Activated CD8-positive, alpha-beta memory T cell treated with anti-CD3 and anti-CD28 coated beads for 24 hours (primary cell): ENCODE data around the gene CCL18.
"Not testable (repeated sequence)": the region's sequence is repeated elsewhere in the genome, so short reads cannot be mapped to it uniquely, and the experiment has no call there.

Experiments used
- DNase-seq: peaks from one replicate; pipeline ENCODE4 v3.0.0-alpha.2; 2020

Gene CCL18

DNA sequence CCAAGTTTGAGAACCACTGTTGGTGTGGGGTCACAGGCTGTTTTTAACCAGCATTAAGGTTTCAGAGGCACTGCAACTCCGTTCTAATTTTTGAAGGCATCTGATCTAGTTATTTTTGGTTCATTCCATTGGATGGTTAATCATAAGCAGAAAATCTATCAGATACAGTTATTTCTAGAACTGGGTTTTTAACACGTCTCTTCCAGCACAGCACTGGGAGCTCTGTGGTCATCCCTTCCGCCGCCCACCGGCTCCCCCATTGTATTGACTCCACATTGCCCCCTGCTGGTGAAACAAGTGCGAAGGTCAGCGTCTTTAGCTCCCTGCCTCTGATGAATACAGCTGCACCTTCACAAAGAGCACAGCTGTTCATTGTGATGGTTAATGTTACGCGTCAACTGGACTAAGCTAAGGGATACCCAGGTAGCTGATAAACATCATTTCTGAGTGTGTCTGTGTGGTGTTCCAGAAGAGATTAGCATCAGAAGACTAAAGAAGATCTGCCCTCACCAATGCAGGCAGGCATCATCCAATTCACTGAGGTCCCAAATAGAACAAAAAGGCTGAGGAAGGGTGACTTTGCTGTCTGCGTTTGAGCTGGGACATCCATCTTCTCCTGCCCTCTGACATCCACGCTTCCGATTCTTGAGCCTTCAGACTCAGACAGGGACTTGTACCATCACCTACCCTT lies 8.5 kb downstream of the CCL18 start:
- DNase-seq: peak; percentile 91

- DNase-seq: no peak
These were observed 10.3 kb downstream of the CCL18 start for GRCh38 chr17:36074365-36074764.

- not testable (repeated sequence) for DNase-seq
These were observed 17.8 kb downstream of the CCL18 start for GRCh38 chr17:36081681-36082471.

GRCh38 chr17:36082482-36083120 lies 18.5 kb downstream of the CCL18 start:
- peak; percentile 78 for DNase-seq

DNA sequence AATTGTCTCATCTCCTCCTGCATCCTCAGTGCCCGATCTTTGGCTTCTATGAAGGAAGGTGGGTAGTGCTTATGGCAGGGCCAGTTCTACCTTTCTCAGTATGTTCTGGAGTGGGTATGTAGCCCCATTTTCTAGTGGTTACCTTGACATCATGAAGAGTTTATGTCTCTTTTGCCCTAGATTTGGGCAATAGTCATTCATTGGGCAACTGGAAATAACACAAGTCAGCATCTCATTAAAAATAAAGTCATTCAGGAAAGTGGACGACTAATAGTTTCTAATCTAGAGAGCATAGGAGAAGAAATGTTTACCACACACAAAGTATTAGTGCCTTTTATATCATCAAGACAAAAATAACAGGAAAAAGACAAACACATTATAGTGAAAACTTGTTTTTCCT lies 19.6 kb downstream of the CCL18 start:
- not testable (repeated sequence) for DNase-seq

- DNase-seq: no peak
These were observed 21.7 kb downstream of the CCL18 start for GRCh38 chr17:36085765-36086164.

DNA sequence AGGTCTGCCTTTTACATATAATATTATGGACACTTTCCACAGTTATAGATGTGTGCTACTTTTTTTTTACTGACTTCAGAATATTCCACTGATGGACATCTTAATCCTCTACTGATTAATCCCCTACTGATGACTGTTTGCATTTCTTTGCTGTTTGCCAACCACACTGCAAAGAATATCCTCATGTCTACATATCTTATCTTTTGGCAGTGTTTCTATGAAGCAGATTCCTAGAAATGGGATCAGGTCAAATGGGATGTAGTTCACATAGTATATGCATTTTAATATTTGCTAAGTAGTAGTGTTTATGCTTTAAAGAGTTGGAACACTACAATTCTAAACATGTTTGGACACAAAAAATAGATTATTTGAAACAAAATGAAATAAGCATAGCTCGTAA lies 22.7 kb downstream of the CCL18 start:
- no peak for DNase-seq

DNA sequence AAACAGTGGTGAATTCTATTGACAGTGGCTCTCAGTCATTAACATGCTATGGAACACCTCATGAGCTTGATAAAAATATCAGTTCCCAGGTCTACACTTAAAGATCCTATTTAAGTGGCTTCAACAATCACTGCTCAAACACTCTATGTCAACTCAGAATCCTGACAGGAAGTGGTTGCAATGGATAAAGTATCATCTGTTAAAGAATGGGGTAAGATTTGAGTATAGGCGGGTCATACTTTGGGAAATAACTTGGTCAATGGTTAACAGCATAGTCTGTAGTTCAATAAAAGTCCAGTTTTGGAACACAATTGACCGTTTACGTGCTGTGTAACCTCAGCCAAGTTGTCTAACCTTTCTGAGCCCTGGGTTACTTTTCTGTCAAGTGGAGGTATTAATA lies 23.4 kb downstream of the CCL18 start:
- not testable (repeated sequence) for DNase-seq

GRCh38 chr17:36087897-36088572 lies 24.0 kb downstream of the CCL18 start:
- DNase-seq: not testable (repeated sequence)

DNA sequence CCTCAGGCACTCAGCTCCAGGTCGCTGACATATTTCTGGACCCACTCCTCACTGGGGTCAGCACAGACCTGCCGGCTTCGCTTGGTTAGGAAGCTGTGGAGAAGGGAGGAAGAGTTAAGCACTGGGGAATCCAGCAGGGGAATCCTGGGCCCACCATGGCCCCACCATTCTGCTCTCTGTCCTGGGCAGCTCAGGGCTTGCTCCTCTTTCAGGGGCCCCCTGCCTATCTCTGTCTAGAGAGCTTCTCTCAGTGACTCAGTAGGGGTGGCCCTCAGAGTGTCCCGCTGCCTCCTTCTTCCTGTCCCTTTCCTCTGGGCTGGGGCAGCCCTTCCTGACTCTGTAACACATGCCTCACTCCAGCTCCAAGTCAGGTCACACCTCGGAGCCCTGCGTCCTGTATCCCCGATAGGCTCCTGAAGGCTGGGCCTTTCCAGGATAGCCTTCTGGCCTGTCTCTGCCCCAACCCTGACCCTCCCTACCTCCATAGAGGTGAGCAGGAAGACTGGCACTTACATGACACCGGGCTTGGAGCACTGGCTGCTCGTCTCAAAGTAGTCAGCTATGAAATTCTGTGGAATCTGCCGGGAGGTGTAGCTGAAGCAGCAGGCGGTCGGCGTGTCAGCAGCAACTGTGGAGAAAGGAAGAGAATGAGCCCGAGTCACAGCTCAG lies 24.7 kb downstream of the CCL18 start:
- no peak for DNase-seq

- DNase-seq: no peak
These were observed 25.3 kb downstream of the CCL18 start for GRCh38 chr17:36089339-36089865.

DNA sequence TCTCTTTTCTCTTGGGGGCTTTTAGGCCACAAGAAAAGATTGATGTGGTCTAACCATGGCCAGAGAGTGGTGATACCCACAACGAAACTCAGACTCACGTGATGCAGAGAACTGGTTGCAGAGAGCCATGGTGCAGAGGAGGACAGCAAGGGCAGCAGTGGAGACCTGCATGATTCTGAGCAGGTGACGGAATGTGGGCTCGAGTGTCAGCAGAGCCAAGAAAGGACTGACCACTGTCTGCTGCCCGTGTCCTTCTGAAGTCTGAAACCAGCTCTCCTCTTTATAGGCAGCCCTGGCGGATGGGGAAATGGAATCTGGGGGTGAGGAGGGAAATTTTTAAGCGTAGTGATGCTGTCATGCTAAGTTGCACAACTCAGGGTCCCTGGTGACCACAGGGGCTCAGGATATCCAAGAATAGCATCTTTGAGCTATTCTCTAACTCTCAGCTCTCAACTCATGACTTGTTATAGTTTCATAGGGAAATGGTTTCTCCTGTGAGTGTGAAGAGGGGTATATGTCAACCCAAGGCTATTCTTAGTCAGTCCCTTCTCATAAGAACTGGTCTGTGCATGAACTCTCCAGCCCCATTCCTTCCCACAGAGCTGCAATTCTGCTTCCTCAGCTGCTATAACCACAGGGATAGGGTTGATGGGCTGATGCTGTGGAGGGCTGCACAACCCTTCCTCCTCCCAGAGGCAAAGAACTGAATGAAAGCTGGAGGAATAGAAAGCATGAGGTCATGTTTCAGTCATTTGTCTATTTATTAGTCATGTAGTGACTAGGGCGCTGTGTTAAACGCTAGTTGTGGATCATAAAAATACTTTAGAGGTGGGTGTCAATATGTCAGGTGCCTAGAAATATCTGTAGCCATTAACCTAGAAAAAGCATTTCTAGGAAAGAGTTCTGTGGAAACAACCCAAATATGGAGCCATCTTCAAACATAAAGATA lies 26.1 kb downstream of the CCL18 start, which contains the start of gene CCL3:
TSS of gene CCL3 (minus strand) at position 256 of the 949 bp plus-strand sequence. CDS start at position 171, 85 bp downstream.
- DNase-seq: peak; percentile 85

- DNase-seq: no peak
These were observed 28.2 kb downstream of the CCL18 start for GRCh38 chr17:36092230-36092629.

DNA sequence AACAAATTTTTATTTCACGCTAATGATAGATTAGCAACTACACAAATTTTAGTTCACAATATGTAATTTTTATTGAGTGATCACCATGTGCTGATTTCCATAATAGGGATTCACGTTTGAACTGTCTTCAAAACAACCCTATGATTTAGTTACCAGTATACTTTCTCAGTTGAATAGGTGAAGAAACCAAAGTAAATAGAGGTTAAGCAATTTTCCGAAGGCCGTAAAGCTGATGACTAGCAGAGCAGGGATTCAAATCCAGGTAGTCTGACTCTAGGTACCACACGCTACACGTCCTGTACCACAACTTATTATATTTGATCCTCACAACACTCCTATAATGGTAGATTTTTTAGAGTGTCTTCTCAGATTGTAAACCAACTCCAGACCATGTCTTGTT lies 28.6 kb downstream of the CCL18 start:
- DNase-seq: not testable (repeated sequence)

- no peak for DNase-seq
These were observed 30.2 kb downstream of the CCL18 start for GRCh38 chr17:36094232-36094631.

DNA sequence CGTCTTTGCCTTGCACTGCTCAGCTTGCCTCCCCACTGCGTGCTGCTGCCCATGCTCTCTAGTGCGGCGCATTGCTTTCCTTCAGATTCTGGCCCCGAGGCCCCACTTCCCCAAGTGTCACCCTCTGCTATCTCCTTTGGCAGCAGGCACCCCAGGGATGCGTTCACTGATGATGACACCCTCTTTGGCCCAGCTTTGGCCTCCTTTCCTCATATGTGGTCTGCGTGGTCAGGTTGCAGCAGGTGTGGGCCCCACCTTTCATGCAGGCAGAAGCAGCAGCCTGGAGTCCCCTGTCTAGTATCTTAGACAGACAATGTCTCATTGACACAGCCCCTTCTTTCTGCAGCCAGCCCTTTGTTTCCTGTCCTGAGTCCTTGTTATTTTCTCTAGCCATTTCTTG lies 30.7 kb downstream of the CCL18 start:
- no peak for DNase-seq

GRCh38 chr17:36095992-36096391 lies 31.9 kb downstream of the CCL18 start:
- no peak for DNase-seq

DNA sequence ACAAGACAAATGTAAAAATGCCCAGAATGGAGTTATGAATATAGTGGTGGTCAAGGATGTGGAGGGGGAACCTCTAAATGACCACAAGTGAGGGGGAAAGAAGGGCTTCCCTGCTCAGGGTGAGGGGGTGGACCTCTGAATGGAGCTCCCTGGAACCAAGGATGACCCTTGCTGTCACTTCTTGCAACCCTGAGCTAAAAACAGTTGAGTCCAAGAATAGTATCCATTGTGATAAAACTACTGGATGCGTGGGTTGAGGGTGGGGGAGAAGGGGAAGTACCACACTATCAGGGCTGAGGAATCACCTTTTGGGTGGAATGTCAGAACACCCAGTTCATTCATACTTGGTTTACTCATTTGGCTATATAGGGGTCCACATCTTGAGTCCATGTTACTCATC lies 34.9 kb downstream of the CCL18 start:
- not testable (repeated sequence) for DNase-seq

DNA sequence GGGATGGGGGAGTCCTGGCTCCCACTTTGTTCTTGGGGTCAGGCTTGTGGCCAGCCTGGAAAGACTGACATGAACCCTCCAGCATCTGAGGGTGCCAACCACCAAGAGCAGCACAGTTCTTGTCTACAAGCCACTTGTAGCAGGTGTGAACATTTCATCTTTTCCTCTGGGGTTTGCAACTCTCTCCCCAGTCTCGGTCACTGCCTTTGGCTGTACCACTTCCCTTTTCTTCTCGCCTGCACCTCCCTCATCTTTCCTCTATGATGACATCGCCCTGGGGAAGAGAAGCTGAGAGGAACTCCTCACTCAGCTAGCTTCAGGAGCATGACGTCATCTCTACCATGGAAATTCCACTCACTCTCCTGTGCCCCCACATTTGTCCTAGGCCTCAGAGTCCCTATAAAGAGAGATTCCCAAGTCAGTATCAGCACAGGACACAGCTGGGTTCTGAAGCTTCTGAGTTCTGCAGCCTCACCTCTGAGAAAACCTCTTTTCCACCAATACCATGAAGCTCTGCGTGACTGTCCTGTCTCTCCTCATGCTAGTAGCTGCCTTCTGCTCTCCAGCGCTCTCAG lies 39.4 kb downstream of the CCL18 start, which contains the start of gene CCL4:
TSS of gene CCL4 (plus strand) at position 427 of the 575 bp plus-strand sequence. CDS start at position 506, 79 bp downstream.
- peak; percentile 75 for DNase-seq

DNA sequence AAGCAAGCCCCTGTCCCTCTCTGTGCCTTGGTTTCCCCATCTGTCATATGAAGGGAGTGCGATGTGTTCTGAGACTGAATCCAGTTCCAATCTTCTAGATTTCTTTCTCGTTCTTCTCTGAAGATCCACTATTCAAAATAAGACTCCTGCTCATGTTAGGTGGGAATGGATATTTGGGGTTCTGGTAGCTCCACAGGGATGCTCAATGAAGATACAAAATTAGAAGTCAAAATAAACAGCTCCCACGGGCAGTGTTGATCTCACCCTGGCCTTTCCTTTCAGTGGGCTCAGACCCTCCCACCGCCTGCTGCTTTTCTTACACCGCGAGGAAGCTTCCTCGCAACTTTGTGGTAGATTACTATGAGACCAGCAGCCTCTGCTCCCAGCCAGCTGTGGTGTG lies 40.2 kb downstream of the CCL18 start:
- not testable (repeated sequence) for DNase-seq
